Mammary epithelial cell (primary cell): ENCODE results near the gene ERBB4.

ENCODE experiments used
- EZH2 ChIP-seq: IDR thresholded peaks from 2 replicates; pipeline ENCODE4 v1.6.1; 2012; ENCODE audit warnings: low read length, inconsistent platforms, borderline replicate concordance
- TF ChIP-seq, protein P1 (sequence below), 2 donors: IDR thresholded peaks in 1 of 2; conservative IDR thresholded peaks in 1 of 2; 2 replicates each; pipeline ENCODE4 v1.5.1; 2011 to 2012; ENCODE audit warnings: inconsistent platforms in 2 of 2, low read length in 2 of 2, mild to moderate bottlenecking in 2 of 2, control low read depth in 1 of 2, low read depth in 1 of 2; ENCODE audit not compliant: insufficient read depth in 1 of 2; ENCODE audit errors: extremely low read depth in 1 of 2

DNA sequence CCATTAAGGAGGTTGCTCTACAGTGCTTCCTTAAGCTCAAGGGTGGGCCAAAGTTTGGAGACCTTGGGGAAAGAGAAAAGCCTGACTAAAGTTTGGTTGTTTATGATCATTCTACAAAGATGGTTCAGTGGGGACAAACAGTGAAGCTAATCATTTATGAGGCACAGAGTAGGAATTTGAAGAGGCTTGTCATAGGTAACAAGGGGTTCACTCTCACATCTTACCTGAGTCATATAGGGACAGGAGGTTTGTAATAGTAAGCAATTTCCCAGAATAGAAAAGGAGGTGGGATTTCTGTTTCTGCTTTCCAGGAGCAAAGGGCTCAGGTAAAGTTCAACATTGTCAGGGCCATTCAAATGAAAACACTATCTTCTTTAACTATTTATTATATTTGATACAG, 1194.3 kb downstream of the ERBB4 start:
- TF ChIP-seq, protein P1, sequence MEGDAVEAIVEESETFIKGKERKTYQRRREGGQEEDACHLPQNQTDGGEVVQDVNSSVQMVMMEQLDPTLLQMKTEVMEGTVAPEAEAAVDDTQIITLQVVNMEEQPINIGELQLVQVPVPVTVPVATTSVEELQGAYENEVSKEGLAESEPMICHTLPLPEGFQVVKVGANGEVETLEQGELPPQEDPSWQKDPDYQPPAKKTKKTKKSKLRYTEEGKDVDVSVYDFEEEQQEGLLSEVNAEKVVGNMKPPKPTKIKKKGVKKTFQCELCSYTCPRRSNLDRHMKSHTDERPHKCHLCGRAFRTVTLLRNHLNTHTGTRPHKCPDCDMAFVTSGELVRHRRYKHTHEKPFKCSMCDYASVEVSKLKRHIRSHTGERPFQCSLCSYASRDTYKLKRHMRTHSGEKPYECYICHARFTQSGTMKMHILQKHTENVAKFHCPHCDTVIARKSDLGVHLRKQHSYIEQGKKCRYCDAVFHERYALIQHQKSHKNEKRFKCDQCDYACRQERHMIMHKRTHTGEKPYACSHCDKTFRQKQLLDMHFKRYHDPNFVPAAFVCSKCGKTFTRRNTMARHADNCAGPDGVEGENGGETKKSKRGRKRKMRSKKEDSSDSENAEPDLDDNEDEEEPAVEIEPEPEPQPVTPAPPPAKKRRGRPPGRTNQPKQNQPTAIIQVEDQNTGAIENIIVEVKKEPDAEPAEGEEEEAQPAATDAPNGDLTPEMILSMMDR (conservative IDR thresholded peaks at IDR 0.05 in 1 of 2, IDR thresholded peaks at IDR 0.05 in 1 of 2; ENCODE audit: extremely low read depth in 1 of 2, insufficient read depth in 1 of 2, low read depth in 1 of 2, low read length in 2 of 2): no peak
- no peak for TF ChIP-seq EZH2
